Astrocyte (in vitro differentiated cells and primary cell): ENCODE data around the gene HOXD4.
A peak's percentile ranks its signal among the peaks of the same experiment; 100 is the strongest.

Experiments
- CTCF ChIP-seq: IDR thresholded peaks from 2 replicates; pipeline ENCODE4 v1.5.1; 2011; ENCODE audit warnings: low read depth, mild to moderate bottlenecking, inconsistent platforms, low read length, moderate library complexity; ENCODE audit not compliant: insufficient read depth
- EZH2 ChIP-seq: IDR thresholded peaks from 2 replicates; pipeline ENCODE4 v1.6.1; 2012; ENCODE audit warnings: mild to moderate bottlenecking, low read length, inconsistent platforms; ENCODE audit not compliant: insufficient read depth

- TF ChIP-seq CTCF (no peak), EZH2 (peak; percentile 85)
Observed at GRCh38 chr2:176159663-176160250, 8.4 kb downstream of the HOXD4 start.
